ENCODE results near the gene FAM193A.
"Not testable (repeated sequence)": the region's sequence is repeated elsewhere in the genome, so short reads cannot be mapped to it uniquely, and the experiment has no call there.

The FAM193A gene

DNA sequence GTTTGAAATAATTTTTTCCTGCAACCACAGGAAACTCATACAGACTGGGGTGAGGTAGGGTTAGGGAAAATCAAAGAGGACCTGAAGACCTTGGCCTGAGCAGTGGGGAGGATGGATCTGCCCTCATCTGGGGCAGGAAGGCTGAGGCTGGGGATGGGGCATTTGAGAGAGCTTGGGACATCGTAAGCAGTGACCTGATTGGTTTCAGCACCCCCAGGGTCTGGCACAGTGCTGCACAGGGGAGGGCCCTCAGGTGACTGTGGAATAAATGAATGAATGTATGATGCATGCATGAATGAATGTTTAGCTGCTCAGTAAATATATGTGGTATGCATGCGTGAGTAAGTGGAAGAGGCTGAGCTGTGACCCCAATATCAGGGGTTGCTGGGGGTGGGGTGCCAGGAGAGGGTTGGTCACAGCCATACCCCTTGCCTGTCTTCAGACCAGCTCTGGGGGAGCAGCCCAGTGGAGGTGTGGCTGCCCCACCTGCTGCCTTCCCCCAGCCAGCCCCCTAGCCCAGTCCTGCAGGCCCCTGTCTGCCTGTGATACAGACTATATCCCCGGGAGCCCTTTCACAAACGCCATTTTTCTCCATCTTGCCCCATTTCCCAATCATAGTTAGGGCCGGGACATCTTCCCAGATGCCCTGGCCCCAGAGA lies 230.7 kb downstream of the FAM193A start:
- no peak for DNase-seq (ENCODE audit: low read depth in 2 of 3, low spot score in 1 of 3)

DNA sequence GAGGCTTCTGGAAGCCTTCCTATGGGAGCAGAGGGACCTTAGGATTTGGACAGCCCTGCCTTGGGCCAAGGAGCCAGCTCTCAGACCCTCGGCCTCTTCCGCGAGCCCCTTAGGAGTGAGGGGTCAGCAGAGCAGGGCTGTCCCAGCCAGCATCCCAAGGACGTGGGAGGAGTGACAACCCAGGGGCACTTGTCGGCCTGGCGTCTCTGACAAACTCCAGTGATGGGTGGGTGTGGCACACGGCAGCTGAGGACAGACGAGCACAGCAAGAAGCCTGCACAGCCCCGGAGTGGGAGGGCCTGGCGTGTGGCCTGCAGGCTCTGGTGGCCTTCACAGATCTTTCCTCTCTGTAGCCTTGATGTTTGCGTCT lies 231.2 kb downstream of the FAM193A start:
- DNase-seq (ENCODE audit: low read depth in 2 of 3, low spot score in 1 of 3): no peak

- no peak for DNase-seq (ENCODE audit: low read depth in 2 of 3, low spot score in 1 of 3)
These were observed 231.7 kb downstream of the FAM193A start for GRCh38 chr4:2768124-2768523.

- no peak for DNase-seq (ENCODE audit: low read depth in 2 of 3, low spot score in 1 of 3)
These were observed 232.5 kb downstream of the FAM193A start for GRCh38 chr4:2768921-2769336.

GRCh38 chr4:2771264-2771663 lies 234.8 kb downstream of the FAM193A start:
- no peak for DNase-seq (ENCODE audit: low read depth in 2 of 3, low spot score in 1 of 3)

- not testable (repeated sequence) for DNase-seq (ENCODE audit: low read depth in 2 of 3, low spot score in 1 of 3)
These were observed 244.2 kb downstream of the FAM193A start for GRCh38 chr4:2780643-2781042.

DNA sequence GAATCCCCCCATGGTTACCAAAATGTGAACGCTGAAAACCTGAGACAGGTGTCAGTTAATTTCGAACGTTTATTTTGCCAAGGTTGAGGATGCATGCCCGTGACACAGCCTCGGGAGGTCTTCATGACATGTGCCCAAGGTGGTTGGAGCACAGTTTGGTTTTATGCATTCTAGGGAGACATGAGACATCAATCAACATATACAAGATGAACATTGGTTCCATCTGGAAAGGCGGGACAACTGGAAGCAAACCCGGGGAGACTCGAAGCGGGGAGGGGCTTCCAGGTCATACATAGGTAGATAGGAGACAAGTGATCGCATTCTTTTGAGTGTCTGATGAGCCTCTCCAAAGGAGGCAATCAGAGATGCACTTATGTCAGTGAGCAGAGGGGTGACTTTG lies 245.5 kb downstream of the FAM193A start:
- no peak for DNase-seq (ENCODE audit: low read depth in 2 of 3, low spot score in 1 of 3)

Data from stimulated activated CD4-positive, alpha-beta T cell treated with anti-CD3 and anti-CD28 coated beads, Interleukin-12 subunit alpha, Interleukin-12 subunit beta, amount 100 ng/mL, for 48 hours (primary cell).